HepG2 (cell line): ENCODE measurements around the gene ATAD2B. TPM values are rescaled to one million over a fixed set of nuclear protein-coding genes. Genes with fewer than 3 reads are reported as not detected.

Experiments used
- ATAC-seq: fragments of 200-7000 bp; cut with Tn5 transposase; 3 replicates; pipeline ENCODE4 v1.9.1; 2020; ENCODE audit warnings: mild to moderate bottlenecking, moderate library complexity
- BruUV-seq: library from RNA; stranded (reverse); fragments of 400-500 nt; replicated peaks from 2 replicates; lab custom pipeline; 2021; lab: Mats Ljungman, UMichigan
- CTCF ChIA-PET: fragments of 300-600 bp; formaldehyde crosslinking; extraction: SDS; loops from one replicate; lab custom pipeline; 2021; ENCODE audit warnings: low total read pairs, inconsistent platforms, low intra/inter-chr PET ratio; lab: Yijun Ruan, JAX
- POLR2A ChIA-PET: fragments of 350-600 bp; sonication (Branson Sonifier 250); formaldehyde crosslinking; loops from one replicate; lab custom pipeline; 2020; ENCODE audit warnings: antibody characterized with exemption, inconsistent platforms; lab: Yijun Ruan, JAX
- DNase-seq: peaks from one replicate; pipeline ENCODE4 v3.0.0-alpha.2; 2015; ENCODE audit warnings: low spot score
- FAIRE-seq: peaks from 3 replicates; lab custom pipeline; 2011; peaks lifted over from hg19 to GRCh38; lab: Jason Lieb, UNC
- H2AFZ ChIP-seq: one replicate; pipeline ENCODE4 v1.6.1; 2011; ENCODE audit warnings: low read length, inconsistent platforms
- H3K27ac ChIP-seq: fragments of 300-600 bp; 3 replicates; pipeline ENCODE4 v1.8.0; 2011; ENCODE audit warnings: mixed run types, mild to moderate bottlenecking, mixed read lengths, low read length, inconsistent platforms; ENCODE audit not compliant: insufficient read depth; ENCODE audit errors: extremely low read length
- H3K27me3 ChIP-seq, 2 experiments: fragments of 200-600 bp in 1 of 2; 2 replicates in 1 of 2; 3 replicates in 1 of 2; pipeline versions ENCODE4 v1.6.0 to v1.8.0; 2011; ENCODE audit warnings: low read length in 2 of 2, mild to moderate bottlenecking in 2 of 2, moderate library complexity in 2 of 2, inconsistent platforms in 1 of 2; ENCODE audit not compliant: insufficient read depth in 2 of 2, control insufficient read depth in 1 of 2
- H3K36me3 ChIP-seq, 2 experiments: fragments of 200-600 bp in 1 of 2; replicated peaks in 1 of 2; 2 replicates in 1 of 2; 3 replicates in 1 of 2; pipeline versions ENCODE4 v1.5.1 to v1.8.0; 2011; ENCODE audit warnings: low read length in 2 of 2, inconsistent platforms in 1 of 2; ENCODE audit not compliant: insufficient read depth in 2 of 2, control insufficient read depth in 1 of 2
- H3K4me1 ChIP-seq: 2 replicates; pipeline ENCODE4 v1.5.1; 2012; ENCODE audit warnings: low read length, inconsistent platforms; ENCODE audit not compliant: insufficient read depth
- H3K4me2 ChIP-seq: 2 replicates; pipeline ENCODE4 v1.6.0; 2011; ENCODE audit warnings: low read depth, low read length, inconsistent platforms
- H3K4me3 ChIP-seq, 3 experiments: fragments of 200-600 bp in 1 of 3; sonication (generic), shearing (Covaris generic) in 1 of 3; replicated peaks in 1 of 3; 2 replicates each; pipeline ENCODE4 v1.5.1; 2011 to 2016; ENCODE audit warnings: low read length in 3 of 3, inconsistent platforms in 2 of 3, low read depth in 2 of 3, mild to moderate bottlenecking in 2 of 3, control low read depth in 1 of 3, mixed read lengths in 1 of 3; ENCODE audit not compliant: insufficient read depth in 1 of 3
- H3K79me2 ChIP-seq: one replicate; pipeline ENCODE4 v1.6.1; 2011; ENCODE audit warnings: low read length, inconsistent platforms; ENCODE audit not compliant: insufficient read depth
- H3K9ac ChIP-seq: 2 replicates; pipeline ENCODE4 v1.6.0; 2011; ENCODE audit warnings: mild to moderate bottlenecking, low read depth, low read length, inconsistent platforms; ENCODE audit not compliant: insufficient read depth
- H3K9me3 ChIP-seq: 2 replicates; pipeline ENCODE4 v1.5.1; 2012; ENCODE audit warnings: mild to moderate bottlenecking, low read length
- H4K20me1 ChIP-seq: 2 replicates; pipeline ENCODE4 v1.6.0; 2011; ENCODE audit warnings: inconsistent platforms, mild to moderate bottlenecking, low read length, moderate library complexity; ENCODE audit not compliant: insufficient read depth
- AHR ChIP-seq: IDR thresholded peaks from 2 replicates; pipeline ENCODE4 v1.6.1; 2018; ENCODE audit warnings: missing genetic modification reagents, missing compliant biosample characterization
- HIVEP1 ChIP-seq: sonication (generic); formaldehyde crosslinking; IDR thresholded peaks from 2 replicates; pipeline ENCODE4 v1.4.0; 2020; ENCODE audit warnings: mild to moderate bottlenecking, missing genetic modification reagents
- KLF12 ChIP-seq: sonication (generic); formaldehyde crosslinking; IDR thresholded peaks from 2 replicates; pipeline ENCODE4 v1.4.0; 2020; ENCODE audit warnings: missing genetic modification reagents, borderline replicate concordance
- SOX6 ChIP-seq, 2 experiments: fragments of 450-650 bp in 1 of 2; sonication (generic) in 1 of 2; formaldehyde crosslinking in 1 of 2; IDR thresholded peaks; 2 replicates each; pipeline versions ENCODE4 v1.4.0 to v1.6.1; 2017 to 2020; ENCODE audit warnings: antibody characterized with exemption in 1 of 2, mild to moderate bottlenecking in 1 of 2, missing genetic modification reagents in 1 of 2
- TCF12 ChIP-seq, 2 experiments: fragments of 450-650 bp in 1 of 2; sonication (generic) in 1 of 2; formaldehyde crosslinking in 1 of 2; IDR thresholded peaks; 2 replicates each; pipeline versions ENCODE4 v1.6.1 to v1.8.0; 2017 to 2022; ENCODE audit warnings: antibody characterized with exemption in 1 of 2, mild to moderate bottlenecking in 1 of 2, missing genetic modification reagents in 1 of 2, moderate library complexity in 1 of 2
- THAP11 ChIP-seq: IDR thresholded peaks from 2 replicates; pipeline ENCODE4 v1.6.1; 2016; ENCODE audit warnings: missing biosample characterization, missing genetic modification reagents
- U2AF2 ChIP-seq: fragments of 200-400 bp; formaldehyde crosslinking; IDR thresholded peaks from 2 replicates; pipeline ENCODE4 v1.6.1; 2017; ENCODE audit warnings: low read depth, mild to moderate bottlenecking, low read length
- ZKSCAN1 ChIP-seq: fragments of 150-350 bp; IDR thresholded peaks from 2 replicates; pipeline ENCODE4 v1.6.1; 2014; ENCODE audit warnings: low read length
- ZNF20 ChIP-seq: sonication (generic); formaldehyde crosslinking; IDR thresholded peaks from 2 replicates; pipeline ENCODE4 v1.4.0; 2020; ENCODE audit warnings: mild to moderate bottlenecking, moderate library complexity, missing genetic modification reagents
- ZNF280B ChIP-seq: sonication (generic); formaldehyde crosslinking; IDR thresholded peaks from 2 replicates; pipeline ENCODE4 v1.5.0; 2020; ENCODE audit warnings: missing genetic modification reagents, mild to moderate bottlenecking, borderline replicate concordance
- ZNF569 ChIP-seq: sonication (generic); formaldehyde crosslinking; IDR thresholded peaks from 2 replicates; pipeline ENCODE4 v1.5.0; 2020; ENCODE audit warnings: mild to moderate bottlenecking, missing genetic modification reagents, moderate library complexity, borderline replicate concordance
- ZNF703 ChIP-seq: sonication (generic); formaldehyde crosslinking; IDR thresholded peaks from 2 replicates; pipeline ENCODE4 v1.5.1; 2020; ENCODE audit warnings: missing genetic modification reagents, mild to moderate bottlenecking, moderate library complexity, borderline replicate concordance
- WGBS: methylation state at CpG from one replicate; pipeline ENCODE4 v1.1.6; 2017; ENCODE audit warnings: low lambda C conversion rate; 5-methylcytosine and 5-hydroxymethylcytosine counted together
- in situ Hi-C: cut with HindIII; loops from 2 replicates; pipeline ENCODE4 v1.10.0; 2017; ENCODE audit warnings: low pct_unique_long_range_greater_than_20kb; ENCODE audit not compliant: extremely low pct_ligation_motif_present
- intact Hi-C: fragments of 100-400 bp; cut with micrococcal nuclease; formaldehyde crosslinking; loops from one replicate; pipeline ENCODE4 v1.10.0; 2022; ENCODE audit not compliant: unreplicated experiment
- polyA plus RNA-seq, 8 experiments: library from polyadenylated mRNA; depleted of rRNA in 3 of 8; stranded (reverse) in 7 of 8; unstranded in 1 of 8; fragments of >200 nt; fragmentation: Illumina TruSeq in 4 of 8; extraction: Trizol in 4 of 8; gene quantifications; 2 replicates each; pipeline versions ENCODE4 v1.2.1 to v1.2.3, GENCODE V29; 2011 to 2016; ENCODE audit warnings: low read depth in 4 of 8, missing spikeins in 1 of 8, mixed read lengths in 1 of 8; ENCODE audit not compliant: insufficient read depth in 1 of 8
- total RNA-seq, 5 experiments: library from RNA; depleted of rRNA; stranded (reverse); fragments of >200 nt; fragmentation: Illumina TruSeq; extraction: Trizol; gene quantifications; 2 replicates each; pipeline ENCODE4 v1.2.3, GENCODE V29; 2016; ENCODE audit warnings: low read depth in 1 of 5
- TF ChIP-seq, protein P1 (sequence below): sonication (generic); formaldehyde crosslinking; IDR thresholded peaks from 2 replicates; pipeline ENCODE4 v1.9.0; 2022; ENCODE audit warnings: missing genetic modification reagents, mild to moderate bottlenecking, borderline replicate concordance
- TF ChIP-seq, protein P2 (sequence below): sonication (generic); formaldehyde crosslinking; IDR thresholded peaks from 2 replicates; pipeline ENCODE4 v1.4.0; 2020; ENCODE audit warnings: missing genetic modification reagents

The ATAD2B gene
- total and polyA plus RNA-seq, 2 of the 13 experiments (the other 11 are each of a cell fraction or from before 2014, with no cell fraction given): 5.3 to 22.2 TPM

- ATAC-seq: no peak
- intact Hi-C loops (no loop called here), in situ Hi-C loops (no loop called here)
- BruUV-seq: no TSS peak
- no peak for DNase-seq
- no peak for FAIRE-seq
- Histone ChIP-seq H3K9ac (no peak overlapping the region), H3K4me1 (no peaks in the 10 kb centered on the region), H3K9me3 (peaks cover 13% of the 10 kb centered on the region), H3K36me3 (no peaks in the 10 kb centered on the region), H2AFZ (no peak overlapping the region), H3K4me3 (no peak overlapping the region), H3K4me2 (no peak overlapping the region), H3K27ac (no peak overlapping the region), H3K79me2 (no peaks in the 10 kb centered on the region), H3K27me3 (no peaks in the 10 kb centered on the region), H4K20me1 (no peaks in the 10 kb centered on the region)
- 97% methylated on average over 4 of the region's 4 CpGs for WGBS
- ChIA-PET POLR2A (no interaction called here), CTCF (no interaction called here)
- TF ChIP-seq, protein P1, sequence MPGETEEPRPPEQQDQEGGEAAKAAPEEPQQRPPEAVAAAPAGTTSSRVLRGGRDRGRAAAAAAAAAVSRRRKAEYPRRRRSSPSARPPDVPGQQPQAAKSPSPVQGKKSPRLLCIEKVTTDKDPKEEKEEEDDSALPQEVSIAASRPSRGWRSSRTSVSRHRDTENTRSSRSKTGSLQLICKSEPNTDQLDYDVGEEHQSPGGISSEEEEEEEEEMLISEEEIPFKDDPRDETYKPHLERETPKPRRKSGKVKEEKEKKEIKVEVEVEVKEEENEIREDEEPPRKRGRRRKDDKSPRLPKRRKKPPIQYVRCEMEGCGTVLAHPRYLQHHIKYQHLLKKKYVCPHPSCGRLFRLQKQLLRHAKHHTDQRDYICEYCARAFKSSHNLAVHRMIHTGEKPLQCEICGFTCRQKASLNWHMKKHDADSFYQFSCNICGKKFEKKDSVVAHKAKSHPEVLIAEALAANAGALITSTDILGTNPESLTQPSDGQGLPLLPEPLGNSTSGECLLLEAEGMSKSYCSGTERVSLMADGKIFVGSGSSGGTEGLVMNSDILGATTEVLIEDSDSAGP (CRISPR knock-in tag): no peak
- TF ChIP-seq U2AF2: no peak
- no peak for TF ChIP-seq TCF12 (IDR thresholded peaks at IDR 0.05)
- no peak for TF ChIP-seq TCF12 (CRISPR knock-in tag; IDR thresholded peaks at IDR 0.05)
- TF ChIP-seq ZNF280B (CRISPR knock-in tag): no peak
- TF ChIP-seq KLF12: no peak
- TF ChIP-seq ZNF20: no peak
- no peak for TF ChIP-seq AHR (CRISPR knock-in tag)
- no peak for TF ChIP-seq HIVEP1 (CRISPR knock-in tag)
- TF ChIP-seq ZNF569: no peak
- no peak for TF ChIP-seq ZNF703
- TF ChIP-seq THAP11 (CRISPR knock-in tag): no peak
- TF ChIP-seq, protein P2, sequence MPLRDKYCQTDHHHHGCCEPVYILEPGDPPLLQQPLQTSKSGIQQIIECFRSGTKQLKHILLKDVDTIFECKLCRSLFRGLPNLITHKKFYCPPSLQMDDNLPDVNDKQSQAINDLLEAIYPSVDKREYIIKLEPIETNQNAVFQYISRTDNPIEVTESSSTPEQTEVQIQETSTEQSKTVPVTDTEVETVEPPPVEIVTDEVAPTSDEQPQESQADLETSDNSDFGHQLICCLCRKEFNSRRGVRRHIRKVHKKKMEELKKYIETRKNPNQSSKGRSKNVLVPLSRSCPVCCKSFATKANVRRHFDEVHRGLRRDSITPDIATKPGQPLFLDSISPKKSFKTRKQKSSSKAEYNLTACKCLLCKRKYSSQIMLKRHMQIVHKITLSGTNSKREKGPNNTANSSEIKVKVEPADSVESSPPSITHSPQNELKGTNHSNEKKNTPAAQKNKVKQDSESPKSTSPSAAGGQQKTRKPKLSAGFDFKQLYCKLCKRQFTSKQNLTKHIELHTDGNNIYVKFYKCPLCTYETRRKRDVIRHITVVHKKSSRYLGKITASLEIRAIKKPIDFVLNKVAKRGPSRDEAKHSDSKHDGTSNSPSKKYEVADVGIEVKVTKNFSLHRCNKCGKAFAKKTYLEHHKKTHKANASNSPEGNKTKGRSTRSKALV (CRISPR knock-in tag): no peak
- TF ChIP-seq ZKSCAN1: no peak
- no peak for TF ChIP-seq SOX6 (IDR thresholded peaks at IDR 0.05)
- TF ChIP-seq SOX6 (CRISPR knock-in tag; IDR thresholded peaks at IDR 0.05): no peak
Measured at GRCh38 chr2:23718931-23719700, 207.8 kb downstream of the ATAD2B start.
